Suppressor macrophage treated with lipopolysaccharide for 1 hour (primary cell): ENCODE results near the gene MACROH2A1.
A peak's percentile ranks its signal among the peaks of the same experiment; 100 is the strongest.

ENCODE experiments used
- DNase-seq, 3 donors: peaks; one replicate each; pipeline ENCODE4 v3.0.0-alpha.2; 2020 to 2022

Gene MACROH2A1

DNA sequence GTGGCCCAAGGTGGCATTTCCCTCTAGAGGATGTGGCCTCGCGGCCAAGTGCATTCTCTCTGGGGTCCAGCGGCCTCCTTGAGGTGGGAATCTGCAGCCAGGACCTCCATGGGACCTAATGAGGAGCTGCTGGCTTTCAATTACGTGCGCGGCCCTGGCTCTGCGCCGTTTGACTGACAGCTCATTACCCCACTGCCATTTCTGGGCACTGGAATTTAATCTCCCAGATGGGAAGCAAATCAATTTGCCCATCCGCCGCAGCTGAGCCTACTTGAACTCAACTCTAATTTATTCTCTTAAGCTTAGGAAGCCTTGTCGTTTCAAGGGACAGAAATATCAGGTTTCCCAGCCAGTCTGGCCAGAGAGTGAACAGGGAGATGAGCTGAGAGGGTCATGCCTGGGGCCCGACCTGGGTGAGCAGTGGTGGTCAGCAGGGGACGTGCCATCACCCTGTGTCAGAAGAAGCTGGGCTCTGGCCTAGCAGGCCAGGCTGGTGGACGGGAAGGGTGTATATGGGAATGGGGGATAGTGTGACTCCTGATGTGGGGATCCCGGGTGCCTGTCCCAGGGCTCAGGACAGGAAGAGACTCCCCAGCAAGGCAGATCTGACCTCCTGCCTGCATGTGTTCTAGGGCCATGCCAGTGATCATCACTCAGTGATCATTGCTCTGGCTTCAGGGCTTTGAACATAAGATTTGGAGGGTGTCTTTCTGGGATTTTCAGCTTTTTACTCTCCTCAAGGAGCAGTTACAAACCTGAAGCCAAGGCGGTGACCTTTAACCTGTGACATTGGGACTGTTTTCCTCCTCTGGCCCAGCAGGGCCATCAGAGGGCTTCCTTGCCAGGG, 69.7 kb downstream of the MACROH2A1 start:
- no peak for DNase-seq

DNA sequence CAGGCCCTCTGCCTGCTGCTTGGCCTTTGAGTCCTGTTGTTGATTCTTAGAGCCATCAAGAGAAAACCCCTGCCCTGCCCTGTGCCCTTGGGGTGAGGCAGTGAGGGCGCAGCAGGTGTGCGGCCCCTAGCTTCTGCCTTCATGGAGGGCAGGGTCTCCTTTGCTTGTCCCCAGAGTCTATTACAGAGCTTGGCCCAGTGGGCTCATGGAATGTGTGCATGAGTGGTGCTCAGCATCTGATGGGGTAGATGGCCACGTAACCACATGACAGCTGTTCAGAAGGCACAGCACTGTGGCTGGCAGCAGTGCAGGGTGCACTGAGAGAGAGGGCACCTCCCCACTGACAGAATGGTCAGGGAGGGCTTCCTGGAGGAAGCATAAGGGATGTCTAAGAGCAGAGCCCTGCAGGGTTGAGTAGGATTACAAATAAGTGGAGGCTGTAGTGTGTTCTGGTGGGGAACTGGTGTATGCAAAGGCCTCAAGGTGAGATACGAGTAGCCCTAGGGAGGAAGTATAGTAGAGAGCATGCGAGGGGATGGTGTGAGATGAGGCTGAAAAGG, 70.8 kb downstream of the MACROH2A1 start:
- no peak for DNase-seq

DNA sequence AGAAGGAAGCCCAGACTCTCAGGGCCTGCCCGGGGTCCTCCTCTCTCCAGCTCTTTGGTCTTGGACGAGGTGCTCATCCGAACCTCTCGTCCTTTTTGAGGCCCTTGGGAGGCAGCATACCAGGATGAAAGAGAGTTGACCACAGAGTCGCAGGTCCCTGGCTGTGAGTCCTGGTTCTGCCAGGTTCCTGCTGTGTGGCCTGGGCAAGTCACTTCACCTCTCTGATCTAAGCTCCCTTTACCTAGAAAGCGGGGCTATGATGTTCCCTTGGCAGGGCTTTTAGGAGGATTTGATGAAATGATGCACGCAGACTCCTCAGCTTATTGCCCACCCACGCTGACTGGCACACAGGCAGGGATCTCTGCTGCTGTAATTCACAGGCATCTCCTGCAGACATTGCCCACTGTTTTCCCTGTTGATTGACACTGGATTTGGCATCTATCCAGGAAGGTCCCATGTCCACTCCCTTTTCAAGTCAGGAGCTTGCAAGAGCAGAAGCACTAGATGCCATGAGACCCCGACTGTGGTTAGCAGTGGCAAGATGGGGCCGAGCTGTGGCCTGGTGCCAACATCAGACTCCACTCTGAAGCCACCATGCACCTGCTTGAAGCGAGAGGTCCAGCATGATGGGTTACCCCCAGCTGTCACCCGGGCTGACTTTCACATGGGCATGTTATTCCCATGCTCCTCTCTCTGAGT, 71.5 kb downstream of the MACROH2A1 start:
- DNase-seq = no peak

DNA sequence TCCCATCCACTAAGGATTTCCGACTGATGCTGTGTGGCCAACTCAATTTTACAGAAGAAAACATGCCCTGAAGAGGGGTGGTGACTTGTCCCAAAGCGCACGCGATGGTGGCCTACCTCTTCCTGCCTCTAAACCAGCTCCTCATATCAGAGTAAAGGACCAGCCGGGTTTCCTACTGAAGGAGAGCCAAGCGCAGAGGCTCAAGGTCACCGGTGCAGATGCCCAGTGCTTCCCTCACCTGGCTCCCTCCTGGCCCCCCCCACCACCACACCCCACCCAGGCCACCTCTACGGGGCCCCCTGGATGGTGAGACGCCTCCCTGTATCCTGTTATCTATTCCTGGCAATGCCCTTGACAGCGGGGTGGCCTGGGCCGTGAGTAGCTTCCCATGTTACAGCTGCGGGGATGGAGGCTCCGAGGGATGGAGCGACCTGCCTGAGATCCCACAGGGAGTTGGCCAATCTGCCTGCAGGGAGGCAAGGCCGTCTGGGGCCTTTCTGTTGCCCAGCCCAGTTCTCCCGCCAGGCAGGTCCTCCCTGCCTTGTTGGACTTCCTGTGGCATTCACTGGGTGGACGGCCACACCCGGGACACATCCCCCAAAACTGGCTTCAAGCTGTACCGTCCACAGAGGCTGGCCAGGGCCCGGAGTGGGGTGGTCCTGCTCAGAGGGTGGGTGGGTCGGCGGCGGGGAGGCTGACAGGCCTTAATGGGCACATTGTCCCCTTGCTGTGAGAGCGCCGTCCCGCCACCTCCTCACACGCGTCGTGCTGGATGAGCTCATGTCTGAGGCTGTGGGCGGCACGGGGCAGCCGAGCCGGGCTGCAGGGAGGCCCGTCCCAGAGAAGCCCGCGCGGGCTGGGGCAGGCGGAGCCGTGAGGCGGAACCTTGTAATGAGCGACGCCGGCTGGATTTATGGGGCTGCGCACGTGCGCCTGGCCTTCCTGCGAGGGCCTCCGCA, 72.5 kb downstream of the MACROH2A1 start:
- DNase-seq = no peak

DNA sequence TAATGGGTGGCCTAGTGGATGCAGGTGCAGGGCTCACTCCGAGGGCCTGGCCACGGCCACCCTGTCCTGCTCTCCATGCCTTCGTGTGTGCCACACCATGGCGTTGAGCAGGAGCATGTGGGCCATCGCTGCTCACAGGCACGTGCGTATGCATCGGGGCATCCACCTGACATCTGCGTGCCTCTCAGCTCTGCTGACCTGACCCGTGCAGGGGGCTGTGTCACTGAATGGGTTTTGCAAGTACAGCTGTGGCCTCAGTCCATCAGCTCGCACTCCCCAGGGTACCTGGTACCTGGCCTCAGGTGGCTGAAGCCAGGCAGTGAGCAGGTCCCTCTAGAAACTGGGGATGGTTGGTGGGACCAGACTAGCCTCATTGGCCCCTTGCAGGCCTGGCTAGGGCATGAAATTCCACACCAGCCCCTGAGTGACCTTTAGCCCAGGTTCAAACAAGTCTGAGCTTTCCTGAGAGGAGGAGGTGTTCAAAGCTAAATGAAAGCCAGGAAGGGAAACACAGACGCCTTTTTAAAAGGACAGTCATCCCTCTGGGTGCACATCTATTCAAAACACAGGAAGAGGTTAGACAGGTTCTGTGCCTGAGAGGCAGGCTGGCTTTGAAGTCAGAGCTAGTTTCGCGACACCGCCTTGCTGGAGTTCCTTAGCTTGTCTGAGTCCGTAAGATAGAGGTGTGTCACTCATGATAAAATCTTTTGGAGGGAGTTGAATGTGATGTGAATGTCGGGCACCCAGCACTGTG, 74.0 kb downstream of the MACROH2A1 start:
- DNase-seq = no peak

DNA sequence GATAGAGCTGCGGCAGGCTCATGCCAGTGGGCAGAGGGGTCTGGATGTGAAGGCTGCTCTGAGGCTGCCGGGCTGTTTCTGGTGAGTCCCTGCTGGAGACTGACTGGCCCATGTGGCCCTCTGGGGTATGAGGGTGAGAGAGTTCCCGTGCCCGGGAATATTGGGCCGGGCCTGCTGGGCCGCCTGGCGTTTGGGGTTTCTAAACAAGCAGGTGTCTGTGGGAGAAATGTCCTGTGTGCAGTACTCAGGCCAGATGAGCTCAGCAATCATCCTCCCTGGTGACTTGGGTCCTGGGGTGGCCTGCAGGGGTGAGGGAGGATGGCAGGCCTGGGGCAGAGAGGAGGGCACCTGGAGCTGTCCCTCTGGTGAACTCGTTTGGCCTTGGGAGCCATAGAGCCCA, 74.9 kb downstream of the MACROH2A1 start:
- no peak for DNase-seq

DNA sequence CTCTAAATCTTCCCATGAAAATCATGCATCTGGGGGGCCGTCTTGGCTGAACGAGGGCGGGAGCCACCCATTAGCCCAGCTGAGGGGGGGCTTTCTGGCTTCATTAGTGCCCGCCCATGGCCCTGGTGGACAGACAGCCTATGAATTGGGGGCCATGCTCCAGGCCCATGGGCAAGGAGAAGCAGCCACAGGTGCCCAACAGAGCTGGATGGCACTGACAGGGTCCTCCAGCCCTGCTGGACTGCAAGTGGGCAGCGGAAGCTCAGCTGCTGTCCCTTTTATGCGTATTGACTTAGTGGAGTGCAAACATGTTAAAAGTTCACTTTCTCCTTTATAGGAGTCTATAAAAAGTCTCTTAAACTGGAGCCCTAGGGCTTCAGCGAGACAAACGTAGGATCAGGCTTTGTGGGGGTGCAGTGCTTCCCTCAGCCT, 75.3 kb downstream of the MACROH2A1 start:
- no peak for DNase-seq

DNA sequence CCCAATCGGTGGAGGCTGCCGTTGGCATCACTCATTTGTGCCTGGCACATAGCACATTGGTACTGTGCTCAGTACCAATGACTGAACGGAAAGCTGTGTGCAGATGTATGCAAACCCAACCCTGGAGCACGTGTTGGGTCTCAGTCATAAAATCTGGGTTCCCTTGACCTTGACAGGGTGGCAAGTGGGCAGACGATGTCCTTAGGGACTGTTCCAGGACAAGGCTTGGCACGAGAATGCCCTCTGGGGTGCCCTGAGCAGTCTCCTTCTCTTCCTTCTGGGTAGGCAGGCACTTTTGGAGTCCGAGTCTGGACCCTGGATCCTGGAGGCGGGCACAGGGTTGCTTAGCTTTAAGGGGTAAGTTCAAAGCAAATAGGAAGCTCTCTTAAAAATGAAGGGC, 75.8 kb downstream of the MACROH2A1 start:
- DNase-seq = no peak

DNA sequence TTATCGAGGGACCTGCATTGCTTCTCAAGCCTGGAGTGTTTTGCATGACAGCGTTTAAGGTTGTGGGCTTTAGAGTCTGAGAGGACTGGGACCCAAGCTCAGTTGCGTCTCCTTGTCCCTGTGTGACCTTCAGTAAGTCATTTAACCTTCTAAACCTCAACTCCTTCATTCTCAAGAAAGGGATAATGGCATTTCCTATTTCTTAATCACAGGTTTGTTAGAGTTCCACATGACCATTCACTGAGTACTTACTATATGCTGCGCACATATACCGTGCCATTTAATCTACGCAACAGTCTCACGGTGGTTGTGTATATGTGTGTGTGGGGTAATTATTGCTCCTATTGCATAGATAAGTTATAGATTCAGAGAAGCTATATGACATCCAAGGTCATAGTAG, 76.3 kb downstream of the MACROH2A1 start:
- no peak for DNase-seq

DNA sequence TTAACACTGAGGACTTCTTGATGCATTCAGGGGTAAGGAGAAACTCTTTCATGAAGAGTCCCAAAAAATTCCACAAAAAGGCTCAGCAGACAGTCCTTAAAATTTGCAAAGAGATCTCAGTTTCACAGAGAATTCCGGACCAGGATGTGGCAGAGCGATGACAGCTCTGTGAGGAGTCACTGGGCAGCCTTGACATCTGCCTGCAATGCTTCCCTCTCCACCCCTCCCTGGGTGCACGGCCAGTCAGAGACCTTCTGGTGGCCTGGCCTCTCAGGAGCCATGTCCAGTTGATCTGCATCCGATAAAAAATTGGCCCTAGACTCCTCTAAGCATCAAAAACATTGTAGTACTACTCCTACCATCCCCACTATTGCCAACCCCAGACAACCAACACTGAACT, 76.8 kb downstream of the MACROH2A1 start:
- DNase-seq = no peak

DNA sequence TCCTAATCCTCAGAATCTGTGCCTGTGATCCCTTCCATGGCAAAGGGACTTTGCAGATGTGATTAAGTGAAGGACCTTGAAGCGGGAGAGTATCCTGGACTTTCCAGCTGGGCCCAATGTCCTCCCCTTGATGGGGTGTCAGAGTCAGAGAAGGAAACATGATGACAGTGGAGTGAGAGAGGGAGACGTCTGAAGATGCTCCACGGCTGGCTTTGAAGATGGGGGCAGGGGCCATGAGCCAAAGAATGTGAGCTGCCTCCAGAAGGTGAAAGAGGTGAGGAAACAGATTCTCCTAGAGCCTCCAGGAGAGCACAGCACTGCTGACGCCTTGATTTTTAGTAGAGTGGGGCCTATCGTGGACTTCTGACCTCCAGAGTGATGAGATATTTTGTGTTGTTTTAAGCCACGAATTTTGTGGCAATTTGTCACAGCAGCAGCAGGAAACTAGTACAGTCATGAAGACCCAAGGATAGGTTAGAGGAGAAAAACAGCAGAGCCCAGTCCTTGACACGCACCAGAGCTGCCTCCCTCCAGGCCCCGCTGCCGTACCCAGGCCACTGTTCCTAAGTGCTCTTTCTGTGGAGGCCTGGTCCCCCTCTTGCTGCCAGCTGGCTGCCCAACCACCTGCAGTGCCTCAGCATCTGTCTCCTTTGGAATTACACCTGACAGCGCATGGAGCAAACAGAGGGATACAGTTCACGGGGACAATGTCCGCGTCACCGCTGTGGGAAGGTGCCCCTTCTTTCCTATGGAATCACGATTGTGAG, 78.1 kb downstream of the MACROH2A1 start:
- no peak for DNase-seq

DNA sequence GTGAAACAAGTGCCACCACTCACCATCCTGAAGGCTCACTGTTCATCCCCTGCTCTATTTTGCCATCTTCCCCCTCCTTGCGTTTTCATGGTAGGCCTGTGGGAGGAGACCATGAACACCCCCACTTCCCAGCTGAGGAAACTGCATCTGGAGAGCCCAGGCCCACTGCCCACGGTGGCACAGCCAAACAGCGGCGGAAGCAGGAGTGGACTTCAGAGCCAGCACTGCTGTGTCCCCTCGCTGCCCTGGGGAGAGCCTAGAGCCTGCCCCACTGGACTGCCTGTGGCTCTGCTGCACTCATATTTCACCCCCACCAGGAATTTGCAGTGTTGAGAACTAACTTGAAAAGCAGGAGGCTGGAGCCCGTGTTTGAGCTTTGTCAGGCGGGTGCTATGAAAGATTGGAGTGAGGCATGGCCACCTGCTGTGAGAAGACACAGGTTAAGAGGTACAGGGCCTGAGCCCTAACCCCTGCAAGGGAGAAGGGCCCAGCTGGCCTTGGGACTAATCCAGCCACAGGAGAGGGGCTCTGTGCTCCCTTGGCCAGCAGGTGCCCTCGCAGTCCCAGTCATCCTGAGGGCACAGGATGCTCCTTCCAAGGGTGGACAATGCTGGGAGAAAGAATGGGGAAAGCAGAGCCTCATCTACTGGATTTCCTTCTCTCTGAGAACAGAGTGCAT, 79.0 kb downstream of the MACROH2A1 start:
- peak in 1 of 3 donors; percentile 7 for DNase-seq

DNA sequence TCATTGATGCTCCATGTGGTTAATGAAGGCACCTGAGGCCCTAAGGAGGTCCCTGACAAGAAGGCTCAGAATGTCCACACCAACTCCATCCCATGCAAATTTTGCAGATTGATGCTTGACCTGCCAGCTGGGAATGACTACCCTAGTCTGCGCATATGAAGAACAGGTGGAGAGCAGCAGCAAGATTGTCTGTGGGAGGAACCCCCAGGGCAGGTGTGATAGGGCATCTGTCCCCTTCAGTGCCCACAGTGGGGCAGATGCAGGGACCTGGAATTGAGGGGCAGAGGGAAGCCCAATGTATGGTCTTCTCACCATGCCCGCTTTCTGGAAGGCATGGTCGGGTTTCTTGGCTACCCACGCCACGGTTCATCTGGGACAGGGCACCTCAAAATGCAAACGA, 79.6 kb downstream of the MACROH2A1 start:
- no peak for DNase-seq

DNA sequence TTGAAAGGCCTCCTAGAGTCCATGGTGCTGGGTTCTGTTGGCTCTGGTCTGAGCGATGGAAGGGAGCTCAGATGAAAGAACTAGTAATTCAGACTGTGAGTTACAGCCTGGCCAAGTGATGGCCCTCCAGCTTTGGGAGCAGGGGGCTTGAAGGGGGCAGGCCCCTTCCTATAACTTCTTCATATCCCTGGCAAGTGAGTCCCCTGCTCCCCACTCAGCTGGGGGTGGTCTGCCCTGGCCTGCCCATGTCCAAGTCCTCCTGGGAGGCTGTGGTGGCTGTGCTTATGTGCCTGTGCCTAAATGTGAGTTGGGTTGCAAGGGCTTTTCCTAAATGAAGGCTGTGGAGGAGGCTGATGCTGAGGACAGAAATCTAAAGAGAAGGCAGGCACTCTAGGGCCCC, 80.1 kb downstream of the MACROH2A1 start:
- DNase-seq = no peak

DNA sequence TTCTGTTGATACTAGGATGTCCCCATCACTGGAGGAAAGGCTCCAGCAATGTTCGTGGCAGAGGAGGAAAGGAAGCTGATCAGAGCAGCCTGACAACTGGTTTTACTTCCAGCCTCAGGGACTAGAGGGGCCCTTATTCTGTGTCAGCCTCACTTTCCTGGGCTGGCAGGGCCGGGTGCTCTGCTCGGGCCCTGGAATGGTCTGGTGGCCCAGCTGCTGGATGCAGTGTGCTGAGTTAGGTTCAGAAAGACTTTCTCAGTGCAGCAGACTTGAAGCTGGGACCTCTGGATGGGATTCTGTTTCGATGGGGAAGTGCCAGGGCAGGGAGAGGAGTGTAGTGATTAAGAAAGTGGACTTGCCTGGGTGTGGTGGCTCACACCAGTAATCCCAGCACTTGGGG, 81.0 kb downstream of the MACROH2A1 start:
- DNase-seq = no peak

DNA sequence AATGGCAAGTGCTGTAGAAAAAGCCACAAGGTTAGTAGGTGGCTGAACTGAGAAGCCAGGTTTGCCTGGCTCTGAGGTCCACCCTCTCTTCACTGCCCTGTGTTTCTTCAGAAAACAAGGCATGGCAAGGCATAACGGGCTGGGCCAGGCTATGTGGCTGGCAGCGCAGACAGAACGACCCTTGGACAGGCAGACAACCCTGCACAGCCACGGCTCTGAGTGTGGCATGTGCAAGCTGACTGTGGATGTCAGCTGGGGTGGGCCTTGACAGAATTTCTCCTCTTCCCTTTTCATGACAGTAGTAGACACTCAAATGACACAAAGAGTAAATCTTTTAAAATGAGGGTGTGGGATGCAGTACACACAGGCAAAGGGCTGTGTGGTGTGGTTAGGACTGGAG, 81.7 kb downstream of the MACROH2A1 start:
- DNase-seq = no peak

DNA sequence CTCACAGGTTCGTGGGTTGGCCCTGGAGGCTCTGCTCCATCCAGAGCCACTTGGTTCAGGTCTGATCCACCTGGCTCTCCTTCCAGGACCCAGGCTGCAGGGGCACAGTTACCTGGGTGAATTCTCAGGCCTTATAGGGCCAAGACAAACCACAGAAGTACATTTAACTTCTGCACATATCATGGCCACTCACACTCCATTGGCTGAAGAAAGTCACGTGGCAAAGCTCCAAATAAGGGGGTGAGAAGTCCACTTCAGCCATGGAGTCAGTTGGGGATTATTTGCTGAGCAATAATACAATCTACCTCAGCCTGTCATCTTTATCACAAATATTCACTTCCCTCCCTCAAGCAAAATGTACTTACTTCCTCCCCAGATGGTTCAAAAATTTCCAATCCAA, 83.6 kb downstream of the MACROH2A1 start:
- DNase-seq = no peak

DNA sequence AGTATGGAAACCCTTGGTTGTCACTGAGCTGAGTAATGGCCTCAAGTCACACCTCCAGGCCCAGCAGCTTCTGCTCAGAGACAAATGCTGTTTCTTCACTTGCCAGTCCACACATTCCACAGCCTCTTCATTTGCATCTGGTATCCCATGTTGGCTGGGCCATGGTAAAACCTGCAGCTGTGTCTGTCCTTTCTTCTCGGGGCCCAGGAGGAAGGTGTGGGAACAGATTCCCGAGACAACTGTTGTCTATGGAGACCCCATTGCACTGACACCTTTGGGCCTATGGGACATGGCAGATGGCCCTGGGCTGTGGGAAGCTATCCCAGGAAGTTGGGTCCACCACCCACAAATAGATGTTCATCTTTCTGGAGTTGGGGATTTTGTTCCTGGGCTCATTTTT, 85.1 kb downstream of the MACROH2A1 start:
- no peak for DNase-seq

DNA sequence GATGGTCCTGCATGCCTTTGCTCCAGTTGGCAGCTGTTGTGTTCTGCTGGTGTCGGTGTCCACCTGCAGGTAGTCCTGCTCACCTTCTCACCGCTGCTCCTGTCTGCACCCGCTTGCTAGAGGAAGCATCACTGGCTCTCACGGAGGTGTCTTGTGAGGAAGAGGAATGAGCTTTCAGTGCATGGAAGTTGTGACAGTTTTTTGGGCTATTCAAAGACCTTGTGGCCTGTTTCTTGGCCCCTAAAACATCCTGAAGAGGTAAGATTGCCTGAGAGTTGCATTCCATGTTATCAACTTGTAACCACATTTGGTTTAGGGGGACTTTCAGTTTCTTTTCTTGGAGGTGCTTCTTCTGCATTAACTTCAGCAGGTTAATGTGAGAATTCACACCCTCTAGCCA, 85.6 kb downstream of the MACROH2A1 start:
- DNase-seq = no peak

DNA sequence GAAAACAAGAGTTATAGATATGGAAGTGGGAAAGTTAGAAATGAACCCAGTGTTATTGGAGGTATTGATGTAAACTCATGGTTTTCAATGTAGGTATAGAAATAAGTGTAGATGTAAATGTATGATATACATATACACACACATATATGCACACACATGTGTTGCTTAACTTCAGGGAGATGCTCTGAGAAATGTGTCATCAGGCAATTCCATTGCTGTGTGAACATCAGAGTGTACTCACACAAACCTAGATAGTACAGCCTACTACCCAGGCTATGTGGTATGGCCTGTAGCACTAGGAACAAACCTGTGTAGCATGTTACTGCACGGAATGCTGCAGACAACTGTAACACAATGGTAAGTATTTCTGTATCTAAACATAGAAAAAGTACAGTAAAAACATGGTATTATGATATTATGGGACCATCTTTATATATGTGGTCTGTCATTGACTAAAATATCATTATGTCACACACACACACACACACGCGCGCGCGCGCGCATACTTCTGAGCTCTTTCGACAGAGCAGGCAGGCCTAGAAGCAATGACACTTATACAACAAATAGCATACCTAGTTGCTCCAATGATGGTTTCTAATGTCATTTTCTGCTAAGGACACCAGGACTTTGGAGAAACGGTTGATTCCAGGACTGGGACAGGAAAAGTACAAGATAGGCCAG, 86.6 kb downstream of the MACROH2A1 start:
- no peak for DNase-seq
